CD4-positive, alpha-beta T cell treated with Interleukin-2 at 100 ng/mL for 4 hours (primary cell): ENCODE results near the gene RNF17.
A peak's percentile ranks its signal among the peaks of the same experiment; 100 is the strongest.

ENCODE experiments used
- DNase-seq: peaks from one replicate; pipeline ENCODE4 v3.0.0-alpha.2; 2020; ENCODE audit warnings: low spot score

The RNF17 gene

DNA sequence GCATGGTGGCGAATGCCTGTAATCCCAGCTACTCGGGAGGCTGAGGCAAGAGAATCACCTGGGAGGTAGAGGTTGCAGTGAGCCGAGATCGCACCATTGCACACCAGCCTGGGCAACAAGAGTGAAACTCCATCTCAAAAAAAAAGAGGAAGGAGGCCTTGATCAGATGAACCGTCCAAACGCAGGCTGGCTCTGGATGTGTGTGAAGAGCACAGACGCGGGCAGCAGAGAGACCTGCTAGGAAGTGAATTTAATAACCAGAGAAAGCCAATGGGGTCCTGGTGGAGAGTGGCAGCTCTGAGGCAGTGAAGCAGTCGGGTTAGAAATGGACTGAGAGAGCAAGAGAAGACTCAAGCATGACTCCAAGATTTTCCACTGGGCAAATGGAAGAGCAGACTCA, 136.5 kb downstream of the RNF17 start:
- DNase-seq = no peak

DNA sequence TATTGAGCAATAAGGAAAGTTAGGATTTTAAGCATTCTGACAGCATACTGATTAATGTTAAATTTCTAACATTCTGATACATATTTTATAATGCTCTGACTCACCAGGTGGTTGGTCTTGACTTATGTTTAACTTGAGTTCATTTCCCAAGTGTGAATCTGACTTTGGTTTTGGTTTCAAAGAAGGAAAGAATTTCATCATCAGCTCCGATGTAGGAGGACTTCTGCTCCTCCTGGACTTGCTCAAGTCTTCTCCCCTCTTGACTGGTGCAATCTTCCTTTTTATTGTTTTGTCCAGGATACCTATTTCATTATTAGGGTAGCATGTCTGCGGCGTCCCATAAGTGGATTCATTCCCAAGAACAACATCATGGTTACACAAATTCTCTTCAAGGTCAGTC, 141.3 kb downstream of the RNF17 start:
- no peak for DNase-seq

DNA sequence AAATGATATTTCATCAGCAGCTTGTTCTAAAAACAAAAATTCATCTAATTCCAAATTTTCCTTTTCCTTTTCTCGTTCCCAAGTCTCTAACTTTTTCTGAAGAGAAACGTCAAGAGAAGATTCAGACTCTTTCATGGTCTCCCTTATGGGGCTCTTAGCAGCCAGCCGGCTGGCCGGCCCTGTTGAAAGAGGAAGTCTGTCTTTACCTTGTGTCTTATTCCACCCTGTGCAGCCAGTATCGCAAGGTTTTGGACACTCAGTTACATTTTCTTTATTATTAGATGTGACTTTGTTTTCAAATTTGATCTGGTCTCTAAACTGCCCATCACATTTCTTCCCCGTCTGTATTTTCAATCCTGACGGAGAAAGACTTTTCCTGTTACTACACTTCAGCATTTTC, 142.3 kb downstream of the RNF17 start:
- no peak for DNase-seq

DNA sequence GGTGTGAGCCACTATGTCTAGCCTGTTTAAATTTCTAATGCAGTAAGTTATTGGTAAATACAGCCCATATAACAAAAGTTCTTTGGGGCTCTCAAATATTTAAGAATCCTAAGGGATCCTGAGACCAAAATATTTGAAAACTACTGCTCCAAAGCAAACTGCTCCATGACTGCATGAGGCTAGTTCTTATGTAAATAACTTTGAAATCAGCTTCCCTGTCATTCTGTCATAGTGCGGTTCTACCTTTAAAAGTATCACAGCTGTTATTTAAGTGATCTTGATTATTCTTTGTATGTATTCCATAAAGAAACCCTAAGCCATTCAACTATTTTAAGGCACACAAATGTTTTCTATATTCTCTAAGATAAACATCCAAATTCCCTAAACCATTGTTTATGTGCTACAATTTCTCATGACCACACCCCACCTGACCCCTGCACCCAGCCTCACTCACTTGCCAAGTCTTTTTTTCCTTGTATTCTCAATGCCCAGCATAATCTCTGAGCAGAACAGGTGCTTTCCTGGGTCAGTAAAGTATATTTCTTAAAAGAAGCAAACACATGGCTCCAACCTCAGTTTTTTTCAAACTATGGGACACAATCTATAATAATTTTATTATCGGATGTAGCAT, 146.6 kb downstream of the RNF17 start:
- no peak for DNase-seq

DNA sequence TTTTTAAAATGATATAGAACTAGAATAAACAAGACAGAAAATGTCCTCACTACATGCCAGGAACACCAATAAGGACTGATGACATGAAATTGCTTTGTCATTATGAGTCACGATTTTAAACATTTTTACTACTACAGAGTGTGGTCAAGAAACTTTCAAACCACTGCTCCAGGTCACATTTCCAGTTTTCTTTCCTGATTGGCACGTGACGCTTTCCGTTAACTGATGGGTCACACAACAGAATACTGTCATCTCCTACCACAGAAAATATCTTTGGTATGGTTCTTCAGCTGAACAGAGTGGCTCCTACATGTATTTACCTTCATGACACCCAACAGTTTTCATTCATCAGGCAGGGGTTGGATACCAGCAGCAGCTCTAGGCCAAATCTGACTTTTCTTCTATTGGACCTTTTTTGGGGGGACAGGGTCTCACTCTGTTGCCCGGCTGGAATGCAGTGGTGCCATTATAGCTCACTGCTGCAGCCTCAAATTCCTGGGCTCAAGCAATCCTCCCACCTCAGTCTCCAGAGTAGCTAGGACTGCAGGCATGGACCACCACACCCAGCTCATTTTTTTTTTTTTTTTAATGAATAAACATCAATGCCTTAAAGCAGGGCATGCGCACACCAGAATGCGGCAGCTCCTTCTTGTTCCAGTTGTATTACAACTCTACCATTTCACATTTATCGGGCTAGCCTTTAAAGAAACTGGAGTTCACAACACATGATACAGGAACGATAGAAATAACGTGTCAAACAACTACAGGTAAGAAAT, 147.4 kb downstream of the RNF17 start:
- no peak for DNase-seq

DNA sequence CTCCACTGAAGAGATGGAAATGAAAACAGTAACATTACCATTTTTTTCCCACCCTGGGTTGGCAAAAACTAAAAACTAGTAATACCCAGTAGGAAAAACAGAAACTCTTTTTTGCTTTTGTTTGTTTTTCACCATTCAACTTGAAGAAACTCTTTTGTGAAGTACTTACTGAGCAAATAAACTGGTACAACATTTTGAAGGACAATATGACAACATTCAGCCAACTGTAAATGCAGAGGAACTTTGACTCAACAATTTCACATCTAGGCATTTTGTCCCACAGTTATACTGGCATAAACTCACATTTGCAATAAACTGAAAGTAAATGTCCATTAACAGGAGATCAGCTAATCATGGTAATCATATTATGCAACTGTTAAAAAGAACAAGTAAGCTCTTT, 152.5 kb downstream of the RNF17 start:
- DNase-seq = no peak

DNA sequence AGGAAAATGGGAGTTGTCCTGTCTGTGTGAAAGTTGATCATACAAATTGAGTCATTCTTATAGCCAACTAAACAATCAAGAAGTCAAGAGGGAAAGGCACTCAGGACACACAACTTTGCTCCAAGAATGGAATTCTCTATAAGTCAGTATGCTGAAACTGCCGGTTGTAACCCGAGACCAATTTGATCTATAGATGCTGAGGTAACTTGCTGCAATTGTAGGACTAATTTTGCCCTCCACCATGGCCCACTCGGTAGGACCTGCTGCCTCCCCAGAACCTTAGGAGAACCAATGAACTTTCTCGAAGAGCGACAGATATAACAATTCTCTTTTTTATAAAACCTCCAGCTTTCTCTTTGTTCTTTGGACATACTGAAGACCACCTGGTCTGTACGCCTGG, 157.0 kb downstream of the RNF17 start:
- no peak for DNase-seq

DNA sequence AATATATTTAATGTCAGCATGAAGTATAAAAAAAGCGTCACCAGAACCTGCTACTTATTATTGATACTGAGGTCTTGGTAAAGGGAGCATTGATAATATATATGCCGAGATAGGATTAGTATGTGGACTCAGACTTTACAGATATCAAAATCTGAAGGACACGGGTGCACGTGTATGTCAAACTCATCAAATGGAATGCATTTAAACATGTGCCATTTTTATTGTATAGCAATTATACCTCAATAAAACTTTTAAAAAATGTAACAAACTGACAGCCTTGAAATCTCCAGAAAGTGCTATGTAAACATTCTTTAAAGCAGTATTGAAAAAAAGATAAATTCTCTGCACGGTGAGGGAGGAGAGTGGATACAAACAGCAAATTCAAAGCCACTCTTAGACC, 157.9 kb downstream of the RNF17 start:
- no peak for DNase-seq

DNA sequence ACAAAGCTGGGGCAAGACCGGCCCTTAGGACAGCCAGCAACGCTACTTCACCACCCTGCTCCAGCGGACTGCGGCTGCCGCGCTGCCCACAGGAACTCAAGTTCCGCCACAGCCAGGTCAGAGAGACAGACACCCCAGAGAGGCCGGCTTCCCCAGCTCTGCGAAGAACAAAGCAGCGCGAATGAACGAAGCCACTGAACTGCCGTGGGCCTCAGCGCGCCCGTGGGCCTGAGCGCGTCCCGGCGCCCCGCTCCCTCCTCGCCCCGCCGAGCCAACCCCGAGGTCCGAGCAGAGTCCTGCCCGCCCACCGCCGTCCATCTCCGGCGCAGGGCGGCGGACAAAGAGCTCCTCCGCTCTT, 158.4 kb downstream of the RNF17 start:
- no peak for DNase-seq

DNA sequence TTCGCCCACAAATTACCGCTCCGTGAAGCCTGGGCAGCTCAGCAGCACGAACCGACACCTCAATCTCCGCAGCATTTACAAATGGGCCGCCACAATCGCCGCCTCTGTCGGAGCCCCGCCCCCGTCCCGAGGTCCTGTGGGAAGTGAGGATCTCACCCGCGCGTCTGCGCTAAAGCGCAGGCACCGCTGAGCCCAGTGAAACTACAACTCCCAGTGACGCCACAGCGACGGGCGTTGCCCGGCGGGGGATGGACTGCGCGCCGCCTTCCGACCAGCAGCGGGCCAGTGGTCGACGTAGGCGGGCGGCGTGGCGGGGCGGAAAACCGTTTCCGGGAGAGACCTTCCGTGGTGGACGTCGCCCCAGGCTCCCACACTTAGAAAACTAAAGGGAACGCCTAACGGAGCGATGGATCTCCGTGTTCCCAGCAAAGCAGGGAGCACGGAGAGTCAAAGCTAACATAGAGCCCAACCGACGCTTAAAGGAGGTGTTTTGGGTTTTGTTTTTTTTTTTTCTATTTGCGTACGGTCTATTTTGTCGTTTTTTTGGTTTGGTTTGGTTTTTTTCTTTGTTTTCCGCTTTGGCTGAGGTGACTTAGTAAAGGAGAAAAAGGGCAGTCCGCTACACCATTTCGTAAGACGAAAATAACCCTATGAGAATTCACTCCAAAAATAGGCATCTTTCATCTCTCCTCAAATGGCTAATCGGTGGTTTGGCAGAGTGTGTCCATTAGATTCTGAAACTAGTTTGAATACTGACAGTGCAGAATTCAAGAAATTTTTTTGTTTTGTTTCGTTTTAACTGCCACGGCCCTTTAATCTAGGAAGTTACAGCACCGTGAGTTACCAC, 159.0 kb downstream of the RNF17 start:
- peak; percentile 93 for DNase-seq

DNA sequence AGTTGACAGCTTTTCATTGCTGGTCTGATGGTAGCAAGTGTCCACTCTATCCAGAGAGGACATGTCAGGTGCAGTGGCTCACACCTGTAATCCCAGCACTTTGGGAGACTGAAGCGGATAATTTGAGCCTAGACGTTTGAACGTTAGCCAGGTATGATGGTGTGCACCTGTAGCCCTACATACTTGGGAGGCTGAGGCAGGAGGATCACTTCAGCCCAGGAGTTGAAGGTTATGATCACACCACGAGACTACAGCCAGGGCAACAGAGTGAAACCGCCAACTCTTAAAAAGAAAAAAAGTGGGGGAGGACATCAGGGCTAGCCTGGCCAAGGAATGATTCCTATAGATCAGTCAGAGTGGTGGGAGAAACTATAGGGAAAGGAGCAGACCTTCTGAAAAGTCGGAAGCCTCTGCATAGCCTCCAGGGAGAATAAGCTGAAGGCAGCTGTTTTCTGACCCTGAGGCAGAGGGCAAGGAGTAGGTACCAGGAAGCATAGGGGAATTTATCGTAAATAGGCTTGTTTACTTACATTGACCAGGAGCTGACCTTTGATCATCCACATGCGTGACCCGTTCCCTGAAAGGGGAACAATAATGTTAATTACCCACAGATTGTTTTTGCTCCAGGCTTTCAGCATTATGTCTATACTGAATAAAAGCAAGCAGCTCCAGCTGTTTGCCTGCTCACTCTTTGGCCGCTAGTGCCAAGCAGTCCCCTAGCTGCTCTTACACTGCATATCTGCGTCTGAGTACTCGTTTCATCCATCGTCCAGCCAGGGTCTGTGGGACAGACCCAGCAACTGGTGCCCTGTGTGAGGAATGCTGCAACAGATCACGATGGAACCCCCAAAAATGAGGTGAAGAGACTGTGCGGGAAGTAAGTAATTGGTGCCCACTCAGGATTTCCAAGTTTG, 161.6 kb downstream of the RNF17 start:
- no peak for DNase-seq

DNA sequence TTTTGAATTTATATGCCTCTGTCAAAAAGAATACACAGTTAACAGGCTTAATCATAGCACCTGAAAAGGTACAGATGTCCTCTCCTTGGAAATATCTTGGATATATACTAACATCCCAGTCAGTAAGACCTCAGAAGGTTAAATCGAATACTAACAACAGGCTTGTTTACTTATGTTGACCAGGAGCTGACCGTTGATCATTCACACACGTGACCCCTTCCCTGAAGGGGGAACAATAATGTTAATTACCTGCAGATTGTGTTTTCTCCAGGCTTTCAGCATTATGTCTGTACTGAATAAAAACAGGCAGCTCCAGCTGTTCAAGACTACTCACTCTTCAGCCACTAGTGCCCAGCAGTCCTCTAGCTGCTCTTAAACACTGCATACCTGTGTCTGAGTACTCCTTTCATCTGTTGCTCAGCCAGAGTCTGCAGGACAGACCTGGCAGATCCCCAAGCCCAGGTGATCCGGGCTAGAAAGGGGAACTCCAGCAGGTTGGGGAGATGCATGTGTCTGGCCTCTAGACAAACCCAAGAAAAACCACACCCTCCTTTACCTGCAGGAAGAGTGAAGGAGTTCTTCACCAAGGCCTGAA, 163.9 kb downstream of the RNF17 start:
- no peak for DNase-seq

DNA sequence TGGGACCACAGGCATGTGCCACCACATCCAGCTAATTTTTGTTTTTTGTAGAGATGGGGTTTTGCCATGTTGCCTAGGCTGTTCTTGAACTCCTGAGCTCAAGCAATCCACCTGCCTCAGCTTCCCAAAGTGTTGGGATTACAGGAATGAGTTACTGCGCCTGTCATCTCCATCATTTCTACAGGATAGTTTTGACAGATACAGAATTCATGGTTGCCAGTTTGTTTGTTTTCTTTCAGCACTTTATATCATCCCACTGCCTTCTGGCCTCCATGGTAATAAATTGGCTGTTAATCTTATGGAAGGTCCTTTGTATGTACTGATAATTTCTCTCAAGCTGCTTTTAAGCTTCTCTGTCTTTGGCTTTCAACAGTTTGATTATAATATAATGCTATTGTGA, 165.2 kb downstream of the RNF17 start:
- no peak for DNase-seq
